Measurements from ENCODE around the gene KIF21A. TPM values are rescaled to one million over a fixed set of nuclear protein-coding genes. Genes with fewer than 3 reads are reported as not detected.

The KIF21A gene
- total RNA-seq, 1 donor from 2014 or later: 1.3 TPM

DNA sequence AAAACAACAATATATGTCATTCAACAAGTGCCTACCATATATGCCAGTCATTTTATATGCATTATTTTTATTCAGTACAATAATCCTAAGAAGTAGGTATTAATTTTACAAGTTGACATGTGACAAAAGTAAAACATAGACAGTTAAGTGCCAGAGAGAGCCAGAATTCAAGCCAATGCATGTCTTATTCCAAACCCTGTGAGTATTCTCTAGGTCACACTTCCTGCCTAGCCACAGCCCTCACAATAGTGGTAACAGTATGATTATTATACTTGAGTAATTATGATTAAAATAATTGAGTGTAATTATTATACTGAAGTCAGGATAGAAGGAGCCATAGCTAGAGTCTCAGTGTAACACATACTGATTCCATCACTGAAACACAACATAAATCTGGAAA lies 52.2 kb downstream of the KIF21A start:
- Histone ChIP-seq H3K27ac (no peak overlapping the region), H3K4me3 (no peak overlapping the region), H3K9me3 (no peaks in the 10 kb centered on the region), H3K27me3 (no peaks in the 10 kb centered on the region), H3K36me3 (no peaks in the 10 kb centered on the region), H3K4me1 (no peaks in the 10 kb centered on the region)
- intact Hi-C loops (cut with DNase I): no loop called here
- TF ChIP-seq, protein P1, sequence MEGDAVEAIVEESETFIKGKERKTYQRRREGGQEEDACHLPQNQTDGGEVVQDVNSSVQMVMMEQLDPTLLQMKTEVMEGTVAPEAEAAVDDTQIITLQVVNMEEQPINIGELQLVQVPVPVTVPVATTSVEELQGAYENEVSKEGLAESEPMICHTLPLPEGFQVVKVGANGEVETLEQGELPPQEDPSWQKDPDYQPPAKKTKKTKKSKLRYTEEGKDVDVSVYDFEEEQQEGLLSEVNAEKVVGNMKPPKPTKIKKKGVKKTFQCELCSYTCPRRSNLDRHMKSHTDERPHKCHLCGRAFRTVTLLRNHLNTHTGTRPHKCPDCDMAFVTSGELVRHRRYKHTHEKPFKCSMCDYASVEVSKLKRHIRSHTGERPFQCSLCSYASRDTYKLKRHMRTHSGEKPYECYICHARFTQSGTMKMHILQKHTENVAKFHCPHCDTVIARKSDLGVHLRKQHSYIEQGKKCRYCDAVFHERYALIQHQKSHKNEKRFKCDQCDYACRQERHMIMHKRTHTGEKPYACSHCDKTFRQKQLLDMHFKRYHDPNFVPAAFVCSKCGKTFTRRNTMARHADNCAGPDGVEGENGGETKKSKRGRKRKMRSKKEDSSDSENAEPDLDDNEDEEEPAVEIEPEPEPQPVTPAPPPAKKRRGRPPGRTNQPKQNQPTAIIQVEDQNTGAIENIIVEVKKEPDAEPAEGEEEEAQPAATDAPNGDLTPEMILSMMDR (IDR thresholded peaks at IDR 0.05): no peak
- DNase-seq (ENCODE audit: low spot score in 2 of 2): no peak

DNA sequence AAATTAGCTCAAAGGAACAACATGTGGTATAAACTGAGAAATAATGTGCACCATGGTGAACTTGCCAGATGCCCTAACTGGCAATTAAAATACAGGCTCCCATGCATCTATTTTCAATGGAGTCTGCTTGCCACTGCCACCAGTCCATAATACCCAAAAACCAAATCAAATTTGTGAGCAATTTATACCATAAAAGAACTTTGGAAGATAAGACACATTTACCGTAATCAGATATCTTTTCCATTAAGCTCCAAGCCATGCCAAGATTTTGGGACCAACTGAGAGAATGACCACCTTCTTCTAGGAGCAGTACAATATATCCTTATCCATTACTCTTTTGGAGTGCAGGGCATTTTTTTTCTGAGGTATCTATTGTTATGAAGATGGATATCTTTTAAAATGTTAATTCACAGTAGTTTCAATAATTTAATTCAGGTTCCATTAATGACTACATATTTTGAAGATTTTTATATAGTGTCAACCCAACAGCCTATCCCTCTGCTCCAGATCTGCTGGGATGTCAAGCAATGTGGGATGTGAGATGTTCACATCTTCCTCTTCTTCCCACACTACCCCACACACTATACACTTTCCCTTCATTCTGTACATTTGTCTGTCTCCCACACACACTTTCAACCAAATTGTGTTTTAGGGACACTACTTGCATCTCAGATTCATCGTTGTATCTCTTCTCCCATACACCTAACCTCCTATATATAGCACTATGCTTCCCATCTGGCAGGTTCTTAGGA lies 53.3 kb downstream of the KIF21A start:
- no peaks in the 10 kb centered on the region for H3K36me3 ChIP-seq
- no peaks in the 10 kb centered on the region for H3K4me1 ChIP-seq
- H3K4me3 ChIP-seq: no peak overlapping the region
- H3K27me3 ChIP-seq: no peaks in the 10 kb centered on the region
- TF ChIP-seq, protein P1 (IDR thresholded peaks at IDR 0.05): no peak
- DNase-seq (ENCODE audit: low spot score in 2 of 2): no peak
- intact Hi-C loops (cut with DNase I): no loop called here
- H3K9me3 ChIP-seq: no peaks in the 10 kb centered on the region
- H3K27ac ChIP-seq: no peak overlapping the region

DNA sequence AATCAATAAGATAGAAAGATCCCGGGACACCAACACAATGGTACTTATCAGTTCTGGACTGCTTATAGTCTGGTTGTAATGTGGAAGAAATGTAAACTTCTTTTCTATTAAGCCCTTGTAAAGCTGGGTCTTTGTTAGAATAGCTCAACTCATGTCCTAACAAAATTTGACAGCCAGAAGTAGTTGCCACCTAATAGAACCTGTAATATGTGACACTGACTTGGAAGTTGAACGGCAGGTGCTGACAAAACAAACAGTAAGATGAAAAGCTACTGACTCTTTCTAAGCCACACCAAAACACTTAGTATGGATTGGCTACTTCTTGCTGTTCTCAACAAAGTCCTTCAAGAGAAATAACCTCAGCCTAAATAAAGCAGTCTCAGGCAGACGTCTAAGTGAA lies 56.6 kb downstream of the KIF21A start:
- no peak for DNase-seq (ENCODE audit: low spot score in 2 of 2)
- intact Hi-C loops (cut with DNase I): no loop called here
- H3K36me3 ChIP-seq: no peaks in the 10 kb centered on the region
- no peak overlapping the region for H3K27ac ChIP-seq
- H3K9me3 ChIP-seq: no peaks in the 10 kb centered on the region
- H3K4me3 ChIP-seq: no peak overlapping the region
- H3K27me3 ChIP-seq: no peaks in the 10 kb centered on the region
- TF ChIP-seq, protein P1 (IDR thresholded peaks at IDR 0.05): no peak
- H3K4me1 ChIP-seq: no peaks in the 10 kb centered on the region

DNA sequence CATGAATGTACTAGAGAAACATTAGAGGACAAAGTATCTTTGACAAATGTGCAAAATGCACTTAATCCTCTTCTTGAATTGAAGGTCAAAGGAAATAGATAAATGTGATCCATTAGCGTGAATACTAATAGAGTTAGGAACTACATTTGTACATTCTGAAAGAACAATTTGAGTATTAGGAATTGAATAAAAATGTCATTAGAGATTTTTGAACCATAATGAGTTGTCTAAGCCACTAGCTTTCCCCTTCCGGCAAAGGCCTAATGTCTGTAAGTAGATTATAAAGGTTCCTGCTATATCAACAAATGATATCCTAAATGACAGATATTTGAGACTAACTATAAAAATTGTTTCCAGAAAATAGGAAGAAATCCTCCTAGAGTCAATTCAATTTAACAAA lies 59.8 kb downstream of the KIF21A start:
- Histone ChIP-seq H3K36me3 (no peaks in the 10 kb centered on the region), H3K4me3 (no peak overlapping the region), H3K9me3 (no peaks in the 10 kb centered on the region), H3K27ac (no peak overlapping the region), H3K27me3 (no peaks in the 10 kb centered on the region), H3K4me1 (no peaks in the 10 kb centered on the region)
- intact Hi-C loops (cut with DNase I): no loop called here
- TF ChIP-seq, protein P1 (IDR thresholded peaks at IDR 0.05): no peak
- DNase-seq (ENCODE audit: low spot score in 2 of 2): no peak

DNA sequence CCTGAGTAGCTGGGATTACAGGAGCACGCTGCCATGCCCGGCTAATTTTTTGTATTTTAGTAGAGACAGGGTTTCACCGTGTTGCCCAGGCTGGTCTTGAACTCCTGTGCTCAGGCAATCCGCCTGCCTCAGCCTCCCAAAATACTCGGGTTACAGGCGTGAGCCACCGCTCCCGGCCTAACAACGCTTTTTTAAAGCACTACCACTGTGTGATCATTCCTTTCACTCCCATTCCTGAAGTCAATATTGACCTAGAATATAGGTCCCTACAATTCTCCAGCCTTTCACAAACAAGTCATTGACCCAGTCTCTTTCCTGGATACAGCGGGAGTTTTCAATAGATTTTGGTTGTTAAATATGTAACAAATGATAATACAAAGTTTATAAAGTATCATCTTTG lies 62.8 kb downstream of the KIF21A start:
- TF ChIP-seq, protein P1 (IDR thresholded peaks at IDR 0.05): no peak
- Histone ChIP-seq H3K4me3 (no peak overlapping the region), H3K27me3 (no peaks in the 10 kb centered on the region), H3K4me1 (no peaks in the 10 kb centered on the region), H3K36me3 (no peaks in the 10 kb centered on the region), H3K9me3 (no peaks in the 10 kb centered on the region), H3K27ac (no peak overlapping the region)
- intact Hi-C loops (cut with DNase I): no loop called here
- DNase-seq (ENCODE audit: low spot score in 2 of 2): no peak

DNA sequence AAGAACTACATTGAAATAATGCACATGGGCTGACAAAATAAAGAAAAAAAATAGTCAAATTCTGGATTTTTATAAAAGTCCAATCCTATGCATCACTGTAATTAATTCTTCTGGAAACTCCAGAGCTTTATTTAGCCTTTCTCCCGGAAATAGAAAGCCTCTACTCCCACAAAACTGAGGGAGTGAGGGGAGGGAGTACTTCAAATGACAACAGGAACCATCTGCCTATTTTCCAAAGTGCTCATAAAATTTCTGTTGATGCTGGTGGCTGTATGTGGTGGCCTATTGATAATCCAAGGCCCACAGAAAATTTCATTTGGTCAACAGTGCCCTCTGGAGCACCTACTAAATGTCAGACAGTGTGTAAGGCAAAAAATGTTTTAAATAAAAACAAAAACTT lies 64.6 kb downstream of the KIF21A start:
- no peak for DNase-seq (ENCODE audit: low spot score in 2 of 2)
- Histone ChIP-seq H3K27ac (no peak overlapping the region), H3K36me3 (no peaks in the 10 kb centered on the region), H3K4me3 (no peak overlapping the region), H3K27me3 (no peaks in the 10 kb centered on the region), H3K9me3 (no peaks in the 10 kb centered on the region), H3K4me1 (no peaks in the 10 kb centered on the region)
- intact Hi-C loops (cut with DNase I): no loop called here
- TF ChIP-seq, protein P1 (IDR thresholded peaks at IDR 0.05): no peak

All from ascending aorta (tissue), 2 donors.